Activated CD4-positive, alpha-beta memory T cell treated with anti-CD3 and anti-CD28 coated beads for 36 hours (primary cell): ENCODE results near the gene MASP2. TPM values are rescaled to one million over a fixed set of nuclear protein-coding genes. Genes with fewer than 3 reads are reported as not detected.
"Not testable (repeated sequence)": the region's sequence is repeated elsewhere in the genome, so short reads cannot be mapped to it uniquely, and the experiment has no call there.

Experiments
- CTCF ChIA-PET: fragments of 350-600 bp; sonication (Branson Sonifier 250); formaldehyde crosslinking; loops from one replicate; lab custom pipeline; 2021; ENCODE audit warnings: antibody characterized with exemption, inconsistent platforms; lab: Charles Lee
- POLR2A ChIA-PET: fragments of 350-600 bp; sonication (Branson Sonifier 250); formaldehyde crosslinking; loops from one replicate; lab custom pipeline; 2021; ENCODE audit warnings: antibody characterized with exemption; lab: Charles Lee
- DNase-seq: peaks from one replicate; pipeline ENCODE4 v3.0.0-alpha.2; 2020
- H3K27ac Mint-ChIP-seq: one replicate; pipeline ENCODE4 v1.8.0; 2021; ENCODE audit warnings: mixed read lengths
- H3K27me3 Mint-ChIP-seq: one replicate; pipeline ENCODE4 v1.8.0; 2021; ENCODE audit warnings: mixed read lengths
- H3K36me3 Mint-ChIP-seq: one replicate; pipeline ENCODE4 v1.8.0; 2021; ENCODE audit warnings: mixed read lengths
- H3K4me1 Mint-ChIP-seq: one replicate; pipeline ENCODE4 v1.8.0; 2021; ENCODE audit warnings: low read depth, mixed read lengths
- H3K4me3 Mint-ChIP-seq: one replicate; pipeline ENCODE4 v1.8.0; 2021; ENCODE audit warnings: mild to moderate bottlenecking, mixed read lengths
- H3K9me3 Mint-ChIP-seq: one replicate; pipeline ENCODE4 v1.8.0; 2021; ENCODE audit warnings: mixed read lengths
- intact Hi-C: fragments of 100-400 bp; cut with micrococcal nuclease; formaldehyde crosslinking; loops from one replicate; pipeline ENCODE4 v1.15.1; 2023
- total RNA-seq, 2 experiments: library from RNA; stranded (reverse); gene quantifications; one replicate each; pipeline ENCODE4 v1.2.3, GENCODE V29; 2021

MASP2 gene
- total RNA-seq, 2 experiments from 2014 or later: not detected

GRCh38 chr1:11044086-11044848 is 2.8 kb downstream of the MASP2 start:
- no peaks in the 10 kb centered on the region for H3K36me3 Mint-ChIP-seq
- intact Hi-C loops: no loop called here
- DNase-seq: no peak
- no peaks in the 10 kb centered on the region for H3K9me3 Mint-ChIP-seq
- ChIA-PET POLR2A (no interaction called here), CTCF (no interaction called here)
- H3K27me3 Mint-ChIP-seq: no peaks in the 10 kb centered on the region
- H3K27ac Mint-ChIP-seq: no peak overlapping the region
- H3K4me3 Mint-ChIP-seq: no peak overlapping the region
- H3K4me1 Mint-ChIP-seq: no peaks in the 10 kb centered on the region

- Mint-ChIP-seq H3K36me3 (no peaks in the 10 kb centered on the region), H3K4me3 (no peak overlapping the region), H3K27me3 (no peaks in the 10 kb centered on the region), H3K27ac (no peak overlapping the region), H3K4me1 (no peaks in the 10 kb centered on the region), H3K9me3 (no peaks in the 10 kb centered on the region)
- POLR2A ChIA-PET: no interaction called here
- CTCF ChIA-PET: no interaction called here
- DNase-seq: peak; percentile 1
- intact Hi-C loops: no loop called here
Measured at GRCh38 chr1:11042995-11043874, 3.8 kb downstream of the MASP2 start.

GRCh38 chr1:11042065-11042464 is 5.0 kb downstream of the MASP2 start:
- ChIA-PET CTCF (interaction anchor here (0.7 kb wide), 1 partner anchor 40 kb away, joined by 3 read pairs; no protein-coding TSS in a partner anchor), POLR2A (interaction anchor here (0.6 kb wide), 1 partner anchor 18 kb away, joined by 3 read pairs; the partner anchor contains the start of gene SRM)
- H3K27me3 Mint-ChIP-seq: no peaks in the 10 kb centered on the region
- H3K4me3 Mint-ChIP-seq: no peak overlapping the region
- H3K36me3 Mint-ChIP-seq: no peaks in the 10 kb centered on the region
- peaks cover 4% of the 10 kb centered on the region for H3K4me1 Mint-ChIP-seq
- intact Hi-C loops: no loop called here
- H3K9me3 Mint-ChIP-seq: no peaks in the 10 kb centered on the region
- DNase-seq: no peak
- no peak overlapping the region for H3K27ac Mint-ChIP-seq

- Mint-ChIP-seq H3K27ac (no peak overlapping the region), H3K4me1 (peaks cover 4% of the 10 kb centered on the region), H3K9me3 (no peaks in the 10 kb centered on the region), H3K27me3 (no peaks in the 10 kb centered on the region), H3K36me3 (no peaks in the 10 kb centered on the region), H3K4me3 (no peak overlapping the region)
- DNase-seq: no peak
- CTCF ChIA-PET: no interaction called here
- intact Hi-C loops: no loop called here
- POLR2A ChIA-PET: no interaction called here
Measured at GRCh38 chr1:11041048-11041447, 6.0 kb downstream of the MASP2 start.

- intact Hi-C loops, H3K4me3 Mint-ChIP-seq, H3K9me3 Mint-ChIP-seq, H3K36me3 Mint-ChIP-seq, H3K27ac Mint-ChIP-seq, DNase-seq, H3K27me3 Mint-ChIP-seq, CTCF ChIA-PET, H3K4me1 Mint-ChIP-seq, POLR2A ChIA-PET: not testable (repeated sequence)
Measured at GRCh38 chr1:11040105-11040429, 7.0 kb downstream of the MASP2 start.

GRCh38 chr1:11039351-11040104 is 7.5 kb downstream of the MASP2 start:
- H3K9me3 Mint-ChIP-seq: no peaks in the 10 kb centered on the region
- H3K36me3 Mint-ChIP-seq: no peaks in the 10 kb centered on the region
- H3K27me3 Mint-ChIP-seq: no peaks in the 10 kb centered on the region
- ChIA-PET POLR2A (no interaction called here), CTCF (interaction anchor here (0.6 to 4.7 kb wide), 4 partner anchors 24 to 283 kb away, joined by 3 to 85 read pairs (median 40); partner anchors contain the start of genes EXOSC10 and SRM)
- H3K27ac Mint-ChIP-seq: no peak overlapping the region
- DNase-seq: no peak
- intact Hi-C loops: loop anchor here (5.0 kb wide), 1 partner anchor 203 kb away; no protein-coding TSS in a partner anchor
- peaks cover 4% of the 10 kb centered on the region for H3K4me1 Mint-ChIP-seq
- H3K4me3 Mint-ChIP-seq: no peak overlapping the region

- Mint-ChIP-seq H3K4me1 (peaks cover 4% of the 10 kb centered on the region), H3K27ac (no peak overlapping the region), H3K4me3 (no peak overlapping the region), H3K36me3 (no peaks in the 10 kb centered on the region), H3K9me3 (no peaks in the 10 kb centered on the region), H3K27me3 (no peaks in the 10 kb centered on the region)
- POLR2A ChIA-PET: interaction anchor here (0.8 to 1.6 kb wide), 6 partner anchors 9 to 224 kb away, joined by 3 to 8 read pairs (median 4); partner anchors contain the start of genes MTOR and SRM
- CTCF ChIA-PET: interaction anchor here (0.6 to 4.7 kb wide), 84 partner anchors 8 to 712 kb away, joined by 3 to 85 read pairs (median 5); partner anchors contain the start of genes EXOSC10, FBXO44, FBXO6 and MTOR
- intact Hi-C loops: loop anchor here (1.0 to 5.0 kb wide), 4 partner anchors 23 to 605 kb away; partner anchors contain the start of genes EXOSC10 and SRM
- peak; percentile 92 for DNase-seq
Measured at GRCh38 chr1:11037740-11038182, 9.3 kb downstream of the MASP2 start.

- H3K4me3 Mint-ChIP-seq, H3K27ac Mint-ChIP-seq, H3K27me3 Mint-ChIP-seq, H3K36me3 Mint-ChIP-seq, H3K4me1 Mint-ChIP-seq, H3K9me3 Mint-ChIP-seq, DNase-seq: not testable (repeated sequence)
- intact Hi-C loops: loop anchor here (1.0 to 5.0 kb wide), 4 partner anchors 24 to 605 kb away; partner anchors contain the start of genes EXOSC10 and SRM
- CTCF ChIA-PET: interaction anchor here (0.6 to 4.7 kb wide), 77 partner anchors 9 to 713 kb away, joined by 3 to 85 read pairs (median 5); partner anchors contain the start of genes EXOSC10, FBXO44, FBXO6 and MTOR
- POLR2A ChIA-PET: interaction anchor here (0.8 to 1.6 kb wide), 5 partner anchors 9 to 225 kb away, joined by 3 to 8 read pairs (median 5); partner anchors contain the start of genes MTOR and SRM
Measured at GRCh38 chr1:11037019-11037739, 9.9 kb downstream of the MASP2 start.

GRCh38 chr1:11031624-11032262 is 15.3 kb downstream of the MASP2 start:
- H3K9me3 Mint-ChIP-seq: no peaks in the 10 kb centered on the region
- H3K4me3 Mint-ChIP-seq: no peak overlapping the region
- H3K36me3 Mint-ChIP-seq: no peaks in the 10 kb centered on the region
- ChIA-PET CTCF (no interaction called here), POLR2A (interaction anchor here (1.0 kb wide), 1 partner anchor 19 kb away, joined by 3 read pairs; the partner anchor contains the start of gene TARDBP)
- no peaks in the 10 kb centered on the region for H3K4me1 Mint-ChIP-seq
- DNase-seq: no peak
- intact Hi-C loops: no loop called here
- H3K27me3 Mint-ChIP-seq: no peaks in the 10 kb centered on the region
- H3K27ac Mint-ChIP-seq: no peak overlapping the region

GRCh38 chr1:11030865-11031264 is 16.2 kb downstream of the MASP2 start:
- no peak for DNase-seq
- no peaks in the 10 kb centered on the region for H3K27me3 Mint-ChIP-seq
- no peak overlapping the region for H3K27ac Mint-ChIP-seq
- H3K4me1 Mint-ChIP-seq: no peaks in the 10 kb centered on the region
- H3K4me3 Mint-ChIP-seq: no peak overlapping the region
- ChIA-PET POLR2A (no interaction called here), CTCF (no interaction called here)
- H3K36me3 Mint-ChIP-seq: no peaks in the 10 kb centered on the region
- intact Hi-C loops: no loop called here
- H3K9me3 Mint-ChIP-seq: no peaks in the 10 kb centered on the region
